ENCODE measurements around the gene SKIDA1.

DNA sequence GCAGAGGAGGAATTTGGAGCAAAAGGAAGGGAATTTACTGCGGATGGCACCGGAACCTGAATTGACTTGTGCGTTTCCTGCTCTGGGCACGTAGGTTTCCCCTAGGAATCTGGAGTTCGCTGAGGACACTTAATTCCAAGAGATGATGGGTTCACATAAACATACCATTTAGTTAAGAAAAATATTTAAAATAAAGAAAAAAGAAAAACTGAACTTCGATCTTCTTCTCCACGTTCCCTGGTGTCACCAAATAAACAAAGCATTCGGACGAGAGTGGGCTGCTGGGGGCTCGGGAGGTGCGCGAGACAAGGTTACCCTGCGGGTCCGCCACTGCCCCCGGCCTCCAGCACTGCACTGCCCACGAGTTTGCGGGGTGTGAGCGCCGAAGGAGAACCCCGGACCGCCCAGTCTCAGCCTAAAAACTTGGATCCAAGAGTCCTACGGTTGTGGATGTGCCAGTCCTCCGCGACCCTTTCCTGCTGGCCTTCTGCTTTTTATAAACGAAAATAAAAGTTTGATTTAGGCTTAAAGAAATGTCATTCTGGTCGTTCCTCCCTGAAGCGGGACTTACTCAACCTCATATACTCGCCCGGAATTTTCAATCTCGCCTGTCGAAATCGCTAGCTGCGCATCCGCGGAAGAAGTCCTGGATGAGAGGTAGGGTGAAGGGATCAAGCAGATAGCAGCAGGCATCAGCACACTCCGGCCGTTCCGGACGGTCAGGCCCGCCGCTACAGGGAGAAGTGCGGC, 30.3 kb downstream of the SKIDA1 start:
- TF ChIP-seq, protein P1, sequence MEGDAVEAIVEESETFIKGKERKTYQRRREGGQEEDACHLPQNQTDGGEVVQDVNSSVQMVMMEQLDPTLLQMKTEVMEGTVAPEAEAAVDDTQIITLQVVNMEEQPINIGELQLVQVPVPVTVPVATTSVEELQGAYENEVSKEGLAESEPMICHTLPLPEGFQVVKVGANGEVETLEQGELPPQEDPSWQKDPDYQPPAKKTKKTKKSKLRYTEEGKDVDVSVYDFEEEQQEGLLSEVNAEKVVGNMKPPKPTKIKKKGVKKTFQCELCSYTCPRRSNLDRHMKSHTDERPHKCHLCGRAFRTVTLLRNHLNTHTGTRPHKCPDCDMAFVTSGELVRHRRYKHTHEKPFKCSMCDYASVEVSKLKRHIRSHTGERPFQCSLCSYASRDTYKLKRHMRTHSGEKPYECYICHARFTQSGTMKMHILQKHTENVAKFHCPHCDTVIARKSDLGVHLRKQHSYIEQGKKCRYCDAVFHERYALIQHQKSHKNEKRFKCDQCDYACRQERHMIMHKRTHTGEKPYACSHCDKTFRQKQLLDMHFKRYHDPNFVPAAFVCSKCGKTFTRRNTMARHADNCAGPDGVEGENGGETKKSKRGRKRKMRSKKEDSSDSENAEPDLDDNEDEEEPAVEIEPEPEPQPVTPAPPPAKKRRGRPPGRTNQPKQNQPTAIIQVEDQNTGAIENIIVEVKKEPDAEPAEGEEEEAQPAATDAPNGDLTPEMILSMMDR (conservative IDR thresholded peaks at IDR 0.05; ENCODE audit: low read length), result no peak
- no peak for TF ChIP-seq EZH2phosphoT487 (IDR thresholded peaks at IDR 0.05; ENCODE audit: borderline replicate concordance)
